GM04503 (cell line): ENCODE results near the gene OR4D9.

Experiments
- DNase-seq: peaks from one replicate; pipeline ENCODE4 v3.0.0-alpha.2; 2012; ENCODE audit warnings: low read depth

The OR4D9 gene

GRCh38 chr11:59550842-59551658 lies 39.7 kb downstream of the OR4D9 start:
- peak; percentile 65 for DNase-seq

DNA sequence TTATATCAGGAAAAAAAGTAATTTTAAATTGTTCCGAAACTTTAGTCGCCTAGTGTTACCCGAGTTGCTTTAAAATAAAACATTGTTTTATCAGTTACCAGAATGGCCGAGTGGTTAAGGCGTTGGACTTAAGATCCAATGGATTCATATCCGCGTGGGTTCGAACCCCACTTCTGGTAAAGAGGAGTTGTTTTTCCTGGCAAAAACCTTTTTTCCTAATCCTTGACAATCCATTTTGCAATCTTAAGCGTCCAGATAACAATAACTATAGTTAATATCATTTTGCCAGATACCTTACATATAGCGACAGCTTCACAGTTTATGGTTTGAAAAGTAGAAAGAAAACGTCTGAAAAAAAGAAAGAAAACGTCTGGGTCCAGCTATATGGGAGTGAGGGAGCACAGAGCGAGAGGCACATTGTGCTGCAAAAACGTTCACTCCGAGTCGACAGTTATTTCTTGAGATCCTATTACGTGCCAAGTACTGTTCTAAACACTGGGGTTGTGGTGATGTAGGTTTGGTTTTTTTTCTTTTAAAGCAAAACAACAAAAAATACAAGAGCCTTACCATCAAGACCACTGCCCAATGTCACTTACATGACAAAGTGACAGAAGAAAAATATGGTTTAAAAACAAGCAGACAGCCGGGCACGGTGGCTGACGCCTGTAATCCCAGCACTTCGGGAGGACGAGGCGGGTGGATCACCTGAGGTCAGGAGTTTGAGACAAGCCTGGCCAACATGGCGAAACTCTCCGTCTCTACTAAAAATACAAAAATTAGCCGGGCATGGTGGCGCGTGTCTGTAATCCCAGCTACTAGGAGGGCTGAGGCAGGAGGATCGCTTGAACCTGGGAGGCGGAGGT lies 40.6 kb downstream of the OR4D9 start:
- DNase-seq: peak; percentile 44

DNA sequence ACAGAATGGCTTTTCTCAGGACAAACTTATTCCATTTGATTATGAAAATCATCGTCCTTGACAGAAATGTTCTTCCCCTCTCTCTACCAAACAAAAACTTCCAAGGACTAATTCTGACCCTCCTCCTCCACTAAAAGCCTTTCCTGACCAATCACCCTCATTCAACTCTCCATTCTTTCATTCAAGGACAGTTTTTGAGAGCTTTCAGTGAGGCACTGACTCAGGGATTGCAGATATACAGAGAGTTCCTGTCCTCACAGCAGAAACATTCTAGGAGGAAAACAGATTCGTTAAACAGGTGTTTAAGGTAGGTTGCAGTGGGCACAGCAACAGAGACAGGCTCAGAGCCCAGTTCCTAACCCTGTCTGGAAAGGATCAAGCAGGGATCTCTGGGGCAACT lies 41.5 kb downstream of the OR4D9 start:
- DNase-seq: no peak

DNA sequence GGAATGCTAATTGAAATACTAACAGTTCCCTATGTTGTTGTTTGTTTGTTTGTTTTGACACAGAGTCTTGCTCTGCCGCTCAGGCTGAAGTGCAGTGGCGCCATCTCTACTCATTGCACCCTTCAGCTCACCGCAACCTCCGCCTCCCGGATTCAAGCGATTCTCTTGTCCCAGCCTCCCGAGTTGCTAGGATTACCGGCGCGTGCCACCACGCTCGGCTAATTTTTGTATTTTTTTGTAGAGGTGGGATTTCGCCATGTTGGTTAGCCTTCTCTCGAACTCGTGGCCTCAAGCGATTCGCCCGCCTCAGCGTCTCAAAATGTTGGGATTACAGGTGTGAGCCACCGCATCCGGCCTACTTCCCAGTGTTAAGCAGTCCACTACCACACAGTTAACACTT lies 42.0 kb downstream of the OR4D9 start:
- no peak for DNase-seq

- no peak for DNase-seq
Measured at GRCh38 chr11:59555601-59556114, 44.3 kb downstream of the OR4D9 start.

DNA sequence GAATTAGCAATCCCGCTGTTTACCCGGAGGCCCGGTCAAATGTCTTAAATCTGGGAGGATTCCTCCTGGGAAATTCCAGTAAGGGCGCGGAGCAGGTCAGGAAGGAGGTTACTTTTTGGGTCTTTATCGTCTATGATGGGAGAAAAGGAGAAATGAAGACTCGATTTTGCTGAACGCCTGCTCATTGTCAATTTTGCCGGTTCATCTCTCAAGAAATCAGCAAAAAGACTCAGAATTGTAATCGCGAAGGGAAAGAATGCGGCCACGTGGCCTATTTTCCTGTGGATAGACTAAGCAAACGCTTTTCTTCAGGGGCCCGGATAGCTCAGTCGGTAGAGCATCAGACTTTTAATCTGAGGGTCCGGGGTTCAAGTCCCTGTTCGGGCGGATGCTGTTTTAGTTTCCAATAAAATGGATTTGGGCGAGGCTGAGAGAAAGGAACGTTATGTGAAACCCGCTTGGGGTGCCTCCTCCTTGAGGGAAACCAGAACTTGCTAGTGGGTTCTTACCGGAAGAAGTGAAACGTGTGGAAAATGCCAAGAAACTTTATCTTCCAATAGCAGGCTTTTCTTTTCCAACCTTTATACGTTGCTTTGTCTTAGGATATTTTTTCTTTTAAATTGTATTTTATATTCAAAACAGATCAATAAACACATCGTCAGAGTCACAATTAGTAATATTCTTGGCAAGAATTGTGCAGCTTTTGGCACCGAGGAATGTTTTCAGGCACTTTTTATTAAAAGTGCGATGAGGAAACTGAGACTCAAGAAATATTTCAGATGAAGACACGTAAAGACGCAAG lies 45.0 kb downstream of the OR4D9 start:
- DNase-seq: peak; percentile 48

GRCh38 chr11:59556917-59557348 lies 45.6 kb downstream of the OR4D9 start:
- no peak for DNase-seq

DNA sequence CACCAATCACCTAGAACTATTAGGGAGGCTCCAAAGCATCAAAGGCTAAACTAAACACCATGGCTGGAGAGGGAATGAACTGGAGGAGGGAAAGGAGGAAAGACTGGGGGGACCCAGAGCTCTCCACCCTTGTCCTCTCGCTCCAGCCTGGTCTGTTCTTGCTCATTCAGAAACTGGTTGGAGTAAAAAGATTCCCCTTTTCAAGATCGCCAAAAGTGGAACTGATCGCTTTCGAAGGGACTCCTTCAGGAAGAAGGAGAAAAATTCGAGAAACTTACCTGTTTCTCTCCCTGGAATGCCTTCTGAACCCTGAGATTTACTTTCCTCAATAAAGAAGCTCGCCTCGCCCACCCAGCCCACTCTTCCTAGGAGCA lies 46.9 kb downstream of the OR4D9 start:
- no peak for DNase-seq

GRCh38 chr11:59559886-59560285 lies 48.5 kb downstream of the OR4D9 start:
- no peak for DNase-seq

- peak; percentile 18 for DNase-seq
Measured at GRCh38 chr11:59560290-59560701, 49.0 kb downstream of the OR4D9 start.

DNA sequence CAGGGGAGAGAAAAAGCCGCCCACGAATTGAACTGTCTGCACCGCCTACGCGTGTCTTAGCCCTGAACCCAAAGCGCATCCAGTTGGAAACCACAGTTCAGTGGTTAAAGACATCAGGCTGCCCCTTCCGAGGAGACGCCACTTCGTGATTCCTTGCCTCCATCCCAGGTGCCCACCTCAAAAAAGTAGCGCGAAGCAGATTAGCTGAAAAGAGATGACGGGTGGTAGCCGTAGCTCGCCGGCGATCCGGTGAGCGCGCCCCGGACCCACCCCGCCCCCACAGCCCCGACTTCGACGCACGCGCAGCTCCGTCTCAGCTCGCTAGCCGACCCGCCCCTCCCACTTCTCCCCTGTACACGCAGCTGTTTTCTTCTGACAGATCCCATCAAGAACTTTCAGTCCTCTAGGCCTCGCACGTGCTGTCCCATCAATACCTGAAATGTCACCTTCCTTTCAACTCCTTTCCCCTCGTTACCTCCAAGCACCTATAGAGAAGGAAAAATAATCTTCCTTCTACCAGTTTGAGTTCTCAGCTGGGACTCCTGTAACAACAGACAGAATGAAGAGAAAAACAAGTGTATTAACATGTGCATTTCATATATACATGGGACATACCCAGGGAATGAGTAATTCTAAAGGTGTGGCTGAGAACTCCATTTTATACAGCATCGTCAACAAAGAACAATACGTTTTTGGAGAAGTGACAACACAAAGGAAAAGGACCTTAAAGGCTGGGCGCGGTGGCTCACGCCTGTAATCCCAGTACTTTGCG lies 49.5 kb downstream of the OR4D9 start:
- peak; percentile 14 for DNase-seq

DNA sequence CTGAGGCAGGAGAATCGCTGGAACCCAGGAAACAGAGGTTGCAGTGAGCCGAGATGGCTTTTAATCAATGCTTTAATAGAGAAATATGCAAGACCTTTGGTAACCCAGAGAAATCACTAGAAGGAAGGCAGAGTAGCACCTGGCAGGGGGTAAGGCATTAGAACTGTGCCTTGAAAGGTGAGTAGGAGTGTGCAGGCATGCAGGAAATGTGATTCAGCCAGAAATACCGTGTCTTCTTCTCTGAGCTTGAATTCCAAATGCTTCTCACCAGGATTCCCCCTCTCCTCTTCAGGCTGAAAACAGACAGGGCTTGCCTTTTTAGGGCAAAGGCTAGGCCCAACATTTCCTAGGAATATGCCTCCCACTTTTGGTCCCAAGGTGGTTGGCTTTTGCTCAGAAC lies 51.0 kb downstream of the OR4D9 start:
- DNase-seq: no peak
